Lower leg skin (tissue), 4 donors: Measurements from ENCODE around the gene CAMK2A. TPM values are rescaled to one million over a fixed set of nuclear protein-coding genes. Genes with fewer than 3 reads are reported as not detected.

Experiments used
- DNase-seq, 2 donors: peaks; one replicate each; pipeline ENCODE4 v3.0.0-alpha.2; 2019; ENCODE audit warnings: low spot score in 2 of 2
- H3K4me3 ChIP-seq: fragments of 200-600 bp; sonication (generic); 2 replicates; pipeline ENCODE4 v1.5.1; 2017; ENCODE audit warnings: mild to moderate bottlenecking, low read depth; ENCODE audit not compliant: poor library complexity, severe bottlenecking
- CTCF ChIP-seq, 3 donors: fragments of 450-650 bp; IDR thresholded peaks; one replicate each; pipeline ENCODE4 v1.5.1; 2016; ENCODE audit warnings: antibody characterized with exemption in 3 of 3, mild to moderate bottlenecking in 3 of 3, moderate library complexity in 2 of 3
- POLR2A ChIP-seq, 2 donors: fragments of 450-650 bp; IDR thresholded peaks; one replicate each; pipeline ENCODE4 v1.6.1; 2016 to 2017; ENCODE audit warnings: antibody characterized with exemption in 2 of 2, mild to moderate bottlenecking in 1 of 2, moderate library complexity in 1 of 2
- WGBS, 2 donors: methylation state at CpG; one replicate each; pipeline ENCODE4 v1.1.5; 2018; 5-methylcytosine and 5-hydroxymethylcytosine counted together
- intact Hi-C: fragments of 100-400 bp; cut with DNase I; formaldehyde crosslinking; loops from one replicate; pipeline ENCODE4 v1.15.0; 2023; ENCODE audit warnings: low total_unique reads
- total RNA-seq, 4 donors: library from RNA; depleted of rRNA; stranded (reverse); fragments of >200 nt; gene quantifications; one replicate each; pipeline ENCODE4 v1.1.0, GENCODE V29; 2016

Gene CAMK2A
- total RNA-seq, 4 donors from 2014 or later: 0.23 TPM; not detected in 3

DNA sequence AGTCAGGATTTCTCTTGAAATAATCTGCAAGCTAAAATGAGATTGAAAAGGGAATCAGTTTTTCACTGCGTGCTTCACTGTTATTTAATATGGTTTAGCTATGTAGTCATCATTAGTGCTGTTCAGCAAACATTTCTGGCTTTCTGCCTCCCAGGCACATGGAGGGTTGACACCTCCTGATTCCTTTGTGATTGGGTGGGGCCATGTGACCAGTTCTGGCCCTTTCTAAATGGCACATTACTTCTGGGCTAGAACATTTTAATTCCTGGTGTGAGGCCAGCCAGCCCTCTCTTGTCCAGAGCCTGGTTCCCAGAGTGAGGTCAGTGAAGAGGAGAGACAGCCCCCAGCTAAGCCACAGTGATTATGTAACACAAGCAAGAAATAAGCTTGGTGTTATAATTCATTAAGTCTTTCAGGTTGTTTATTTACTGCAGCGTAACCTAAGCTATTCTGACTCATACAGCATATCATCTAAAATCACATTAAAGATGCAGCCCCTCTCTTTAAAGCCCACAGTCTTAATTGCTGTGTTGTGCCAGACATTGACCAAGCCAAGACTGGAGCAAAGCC, 30.6 kb upstream of the CAMK2A start:
- WGBS, 2 donors: 21 to 37% methylated on average over 2 of the region's 2 CpGs
- DNase-seq: peak; percentile 88 to 93
- H3K4me3 ChIP-seq: no peak overlapping the region
- intact Hi-C loops: no loop called here
- no peak for TF ChIP-seq CTCF (IDR thresholded peaks at IDR 0.05)
- no peak for TF ChIP-seq POLR2A (IDR thresholded peaks at IDR 0.05)

GRCh38 chr5:150319484-150319790, 29.9 kb upstream of the CAMK2A start:
- DNase-seq: no peak
- H3K4me3 ChIP-seq: no peak overlapping the region
- intact Hi-C loops: no loop called here
- WGBS, 2 donors: 91 to 94% methylated on average over 6 of the region's 6 CpGs
- TF ChIP-seq POLR2A (IDR thresholded peaks at IDR 0.05): no peak
- no peak for TF ChIP-seq CTCF (IDR thresholded peaks at IDR 0.05)

DNA sequence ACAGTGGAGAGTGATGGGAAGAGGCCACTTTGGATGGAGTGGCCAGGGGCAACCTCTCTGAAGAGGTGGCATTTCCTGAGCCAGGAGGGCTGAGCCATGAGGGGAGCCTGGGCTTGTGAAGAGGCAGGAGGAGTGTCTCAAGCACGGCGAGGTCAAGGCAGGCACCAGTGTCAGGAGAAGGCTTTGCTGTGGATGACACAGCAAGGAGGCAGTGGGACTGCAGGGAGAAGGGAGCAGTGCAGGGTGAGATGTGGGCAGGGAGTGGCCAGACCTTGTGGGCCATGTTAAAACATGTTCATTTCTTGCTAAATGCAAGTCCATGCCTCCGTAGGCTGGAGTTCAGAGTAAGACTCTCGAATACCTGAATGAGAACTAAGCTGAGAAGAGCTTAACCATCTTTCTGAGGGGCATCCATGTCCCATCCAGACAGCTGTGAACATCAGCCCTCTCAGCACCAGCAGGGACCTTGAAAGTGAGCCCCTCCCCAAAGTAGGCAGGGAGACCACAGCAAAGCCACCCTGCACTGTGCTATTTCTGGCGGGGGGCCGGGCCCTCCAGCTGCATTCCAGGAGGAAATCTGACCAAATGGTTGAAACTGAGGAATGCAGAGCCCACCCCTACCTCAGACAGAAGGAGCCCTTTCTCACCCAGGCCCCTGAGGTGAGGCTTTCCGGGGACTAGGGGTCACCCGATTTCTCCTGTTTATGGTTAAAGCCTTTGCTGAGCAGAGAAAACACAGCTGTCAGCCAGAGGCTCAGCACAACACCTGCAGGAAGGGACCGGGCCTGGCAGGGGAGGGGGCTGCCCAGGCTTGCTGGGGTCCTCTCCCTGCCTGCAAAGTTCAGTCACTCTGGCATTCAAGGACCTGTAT, 29.3 kb upstream of the CAMK2A start:
- 67 to 68% methylated on average over 9 of the region's 9 CpGs for WGBS, 2 donors

DNA sequence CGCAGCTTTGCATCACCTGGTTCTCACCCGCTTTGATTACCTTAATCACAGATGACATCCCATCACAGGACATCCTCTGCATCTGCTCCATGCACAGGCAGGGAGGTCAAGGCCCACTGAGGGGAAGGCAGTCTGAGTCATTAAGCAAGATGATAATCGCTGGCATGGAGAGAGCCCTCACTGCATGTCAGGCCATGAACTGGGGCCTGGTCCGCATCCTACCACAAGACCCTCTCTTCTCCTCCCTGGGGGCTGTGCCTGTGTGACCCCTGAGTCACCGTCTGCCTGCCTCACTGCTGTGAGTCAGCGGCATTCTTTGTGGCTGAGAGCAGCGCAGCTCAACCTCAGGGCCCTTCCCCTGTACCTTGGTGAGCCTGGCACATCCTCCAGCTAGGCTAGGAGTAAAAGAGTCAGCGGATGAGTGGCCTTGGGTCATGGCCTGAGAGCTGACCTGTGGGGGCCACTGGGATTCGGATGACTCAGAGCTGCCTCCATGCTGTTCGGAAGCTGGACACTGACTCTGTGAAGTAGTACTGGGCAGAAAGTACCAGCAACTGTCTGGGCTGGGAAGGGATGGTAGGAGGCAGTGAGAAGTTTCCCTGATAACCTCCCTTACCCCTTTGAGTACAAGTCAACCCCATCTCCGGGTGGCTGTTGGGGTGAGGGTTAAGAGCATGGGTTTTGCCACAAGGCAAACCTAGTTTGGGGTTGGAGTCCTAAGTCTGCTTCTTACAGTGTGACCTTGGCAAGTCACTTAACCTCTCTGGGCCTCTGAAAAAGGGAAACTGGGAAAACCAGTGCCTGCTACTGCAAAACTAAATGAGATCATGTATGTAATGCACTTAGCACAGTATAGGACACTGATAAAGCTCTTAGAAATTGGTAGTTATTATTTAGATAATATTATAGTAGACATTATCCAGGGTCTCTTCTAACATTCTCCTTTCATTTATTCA, 27.8 kb upstream of the CAMK2A start:
- no peak overlapping the region for H3K4me3 ChIP-seq
- no peak for DNase-seq
- TF ChIP-seq POLR2A (IDR thresholded peaks at IDR 0.05): no peak
- 81 to 85% methylated on average over 11 of the region's 11 CpGs for WGBS, 2 donors
- intact Hi-C loops: no loop called here

More for the DNA sequence above, 29.3 kb upstream of the CAMK2A start:
- no peak for TF ChIP-seq CTCF (IDR thresholded peaks at IDR 0.05)
- TF ChIP-seq POLR2A (IDR thresholded peaks at IDR 0.05): no peak
- no peak for DNase-seq
- H3K4me3 ChIP-seq: no peak overlapping the region
- intact Hi-C loops: no loop called here

DNA sequence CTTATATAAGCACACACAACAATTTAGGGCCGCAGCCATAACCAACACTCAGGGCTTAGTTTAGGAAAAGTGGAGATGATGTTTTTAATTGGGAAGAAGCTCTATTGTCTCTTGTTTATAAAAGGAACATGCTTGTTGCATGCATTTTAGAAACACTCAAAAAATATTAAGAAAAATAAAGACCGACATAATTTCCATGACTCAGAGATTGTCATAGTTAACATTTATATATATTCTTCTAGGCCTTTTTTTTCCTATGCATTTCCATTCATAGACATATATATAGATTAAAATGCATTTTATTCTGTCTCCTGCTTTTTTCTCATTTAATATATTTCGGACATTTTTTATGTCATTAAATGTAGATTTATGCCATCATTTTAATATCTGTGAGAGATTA, 26.7 kb upstream of the CAMK2A start:
- no peak for DNase-seq
- TF ChIP-seq CTCF (IDR thresholded peaks at IDR 0.05): no peak
- no peak for TF ChIP-seq POLR2A (IDR thresholded peaks at IDR 0.05)
- 87 to 96% methylated on average over 3 of the region's 3 CpGs for WGBS, 2 donors
- intact Hi-C loops: no loop called here
- H3K4me3 ChIP-seq: no peak overlapping the region

DNA sequence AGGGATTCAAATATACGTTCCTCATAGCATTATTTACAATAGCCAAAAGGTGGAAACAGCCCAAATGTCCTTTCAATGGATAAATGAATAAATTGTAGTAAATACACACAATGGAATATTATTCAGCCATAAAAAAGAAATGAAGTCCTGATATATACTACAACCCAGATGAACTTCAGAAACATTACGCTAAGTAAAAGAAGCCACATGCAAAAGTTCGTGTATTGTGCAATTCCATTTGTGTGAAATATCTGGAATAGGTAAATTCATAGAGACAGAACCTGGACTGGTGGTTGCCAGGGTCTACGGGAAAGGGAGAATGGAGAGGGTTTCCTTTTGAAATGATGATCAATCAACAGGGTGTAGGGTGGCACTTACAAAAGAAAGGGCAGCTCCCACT, 25.7 kb upstream of the CAMK2A start:
- intact Hi-C loops: no loop called here
- WGBS, 2 donors: 94% methylated on average over 4 of the region's 4 CpGs
- DNase-seq: no peak
- H3K4me3 ChIP-seq: no peak overlapping the region
- no peak for TF ChIP-seq CTCF (IDR thresholded peaks at IDR 0.05)
- TF ChIP-seq POLR2A (IDR thresholded peaks at IDR 0.05): no peak
